NB4 (cell line): ENCODE measurements around the gene ARHGAP26.

Experiments
- CTCF ChIP-seq: IDR thresholded peaks from one replicate; pipeline ENCODE4 v1.5.1; 2012; ENCODE audit warnings: low read depth, low read length
- MAX ChIP-seq: IDR thresholded peaks from 2 replicates; pipeline ENCODE4 v1.6.1; 2011; ENCODE audit warnings: low read depth, low read length
- MYC ChIP-seq: IDR thresholded peaks from 2 replicates; pipeline ENCODE4 v1.6.1; 2011; ENCODE audit warnings: low read depth, low read length
- POLR2A ChIP-seq: IDR thresholded peaks from 2 replicates; pipeline ENCODE4 v1.6.1; 2011; ENCODE audit warnings: mild to moderate bottlenecking; ENCODE audit not compliant: insufficient read length; ENCODE audit errors: extremely low read depth

- TF ChIP-seq POLR2A (no peak), CTCF (no peak), MAX (no peak), MYC (no peak)
These were observed 385.3 kb downstream of the ARHGAP26 start for GRCh38 chr5:143155455-143155854.
